Measurements from ENCODE around the gene DOCK11. TPM values are rescaled to one million over a fixed set of nuclear protein-coding genes. Genes with fewer than 3 reads are reported as not detected.
A peak's percentile ranks its signal among the peaks of the same experiment; 100 is the strongest.
"Not testable (repeated sequence)": the region's sequence is repeated elsewhere in the genome, so short reads cannot be mapped to it uniquely, and the experiment has no call there.

DOCK11 gene
- total RNA-seq, 4 donors from 2014 or later: 30.0 to 50.7 (median 35.7) TPM

DNA sequence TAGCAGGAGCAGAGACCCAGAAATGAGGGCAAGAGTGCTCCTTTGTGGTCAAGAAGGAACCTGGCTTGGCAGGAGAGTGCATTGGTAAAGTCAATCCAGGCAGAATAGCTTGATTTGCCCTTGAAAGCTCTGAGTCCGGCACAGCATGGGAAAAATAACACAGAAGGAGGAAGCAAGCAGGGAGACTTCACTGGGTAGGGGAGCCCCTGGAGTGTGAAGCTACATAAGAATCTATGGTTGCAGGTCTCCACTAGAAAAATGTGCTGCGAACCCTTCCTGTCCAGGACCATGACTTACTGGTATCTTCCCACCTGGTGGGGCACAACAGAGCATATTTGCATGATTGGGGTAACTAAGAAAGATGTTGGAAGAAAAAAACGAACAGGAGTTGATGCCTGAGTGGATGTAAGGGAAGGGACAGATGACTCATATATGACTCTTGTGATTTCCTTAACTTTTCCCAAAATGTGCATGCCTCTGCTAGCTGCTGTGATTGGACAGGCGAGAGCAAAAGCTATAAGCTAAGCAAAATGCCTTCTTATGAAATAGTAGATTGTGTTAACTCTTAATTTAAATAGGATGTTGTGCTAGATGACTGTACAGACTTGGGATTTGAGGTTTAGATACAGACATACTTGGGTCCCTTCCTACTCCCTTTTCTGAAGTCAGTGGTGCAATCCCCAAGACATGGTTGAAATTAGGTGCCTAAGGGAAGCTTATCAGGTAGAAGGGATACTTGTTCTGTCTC, 235.1 kb downstream of the DOCK11 start:
- Histone ChIP-seq H3K4me1 (peaks cover 0 to 23% (median 0%) of the 10 kb centered on the region in 4 donors), H3K27ac (peak overlapping the region in 3 of 4 donors; percentile 42 to 65 (median 49)), H3K36me3 (no peaks in the 10 kb centered on the region), H3K27me3 (no peaks in the 10 kb centered on the region), H3K4me3 (peak overlapping the region in 1 of 4 donors; percentile 84), H3K9me3 (no peaks in the 10 kb centered on the region)
- TF ChIP-seq, protein P1, sequence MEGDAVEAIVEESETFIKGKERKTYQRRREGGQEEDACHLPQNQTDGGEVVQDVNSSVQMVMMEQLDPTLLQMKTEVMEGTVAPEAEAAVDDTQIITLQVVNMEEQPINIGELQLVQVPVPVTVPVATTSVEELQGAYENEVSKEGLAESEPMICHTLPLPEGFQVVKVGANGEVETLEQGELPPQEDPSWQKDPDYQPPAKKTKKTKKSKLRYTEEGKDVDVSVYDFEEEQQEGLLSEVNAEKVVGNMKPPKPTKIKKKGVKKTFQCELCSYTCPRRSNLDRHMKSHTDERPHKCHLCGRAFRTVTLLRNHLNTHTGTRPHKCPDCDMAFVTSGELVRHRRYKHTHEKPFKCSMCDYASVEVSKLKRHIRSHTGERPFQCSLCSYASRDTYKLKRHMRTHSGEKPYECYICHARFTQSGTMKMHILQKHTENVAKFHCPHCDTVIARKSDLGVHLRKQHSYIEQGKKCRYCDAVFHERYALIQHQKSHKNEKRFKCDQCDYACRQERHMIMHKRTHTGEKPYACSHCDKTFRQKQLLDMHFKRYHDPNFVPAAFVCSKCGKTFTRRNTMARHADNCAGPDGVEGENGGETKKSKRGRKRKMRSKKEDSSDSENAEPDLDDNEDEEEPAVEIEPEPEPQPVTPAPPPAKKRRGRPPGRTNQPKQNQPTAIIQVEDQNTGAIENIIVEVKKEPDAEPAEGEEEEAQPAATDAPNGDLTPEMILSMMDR (IDR thresholded peaks at IDR 0.05): no peak
- TF ChIP-seq EP300 (IDR thresholded peaks at IDR 0.05): peak in 1 of 2 donors; percentile 38
- 59 to 60% methylated on average over 3 to 4 of the region's 4 CpGs for WGBS, 2 donors
- no peak for DNase-seq (ENCODE audit: low spot score in 2 of 2)

DNA sequence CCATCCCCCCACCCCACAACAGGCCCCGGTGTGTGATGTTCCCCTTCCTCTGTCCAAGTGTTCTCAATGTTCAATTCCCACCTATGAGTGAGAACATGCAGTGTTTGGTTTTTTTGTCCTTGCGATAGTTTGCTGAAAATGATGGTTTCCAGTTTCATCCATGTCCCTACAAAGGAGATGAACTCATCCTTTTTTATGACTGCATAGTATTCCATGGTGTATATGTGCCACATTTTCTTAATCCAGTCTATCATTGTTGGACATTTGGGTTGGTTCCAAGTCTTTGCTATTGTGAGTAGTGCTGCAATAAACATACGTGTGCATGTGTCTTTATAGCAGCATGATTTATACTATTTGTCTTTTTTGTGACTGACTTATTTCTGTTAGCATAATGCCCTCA, 236.9 kb downstream of the DOCK11 start:
- H3K4me3 ChIP-seq; H3K36me3 ChIP-seq; DNase-seq (ENCODE audit: low spot score in 2 of 2); H3K27me3 ChIP-seq; H3K9me3 ChIP-seq; H3K27ac ChIP-seq: not testable (repeated sequence)
- H3K4me1 ChIP-seq: peaks cover 0 to 12% (median 0%) of the 10 kb centered on the region in 4 donors
- WGBS, 2 donors: 91 to 96% methylated on average over 3 of the region's 3 CpGs

DNA sequence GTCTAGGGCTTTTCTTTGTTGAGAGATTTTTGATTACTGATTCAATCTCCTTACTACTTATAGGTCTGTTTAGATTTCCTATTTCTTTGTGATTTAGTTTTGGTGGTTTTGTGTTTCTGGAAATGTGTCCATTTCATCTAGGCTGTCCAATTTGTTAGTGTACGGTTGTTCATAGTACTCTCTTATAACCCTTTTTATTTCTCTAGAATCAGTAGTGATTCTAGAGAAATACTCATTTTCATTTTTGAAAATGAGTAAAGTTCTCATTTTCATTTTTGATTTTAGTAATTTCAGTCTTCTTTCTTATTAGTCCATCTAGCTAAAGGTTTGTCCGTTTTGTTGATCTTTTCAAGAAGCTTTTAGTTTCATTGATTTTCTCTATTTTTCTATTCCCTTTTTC, 239.3 kb downstream of the DOCK11 start:
- WGBS, 2 donors: 82 to 86% methylated on average over 2 of the region's 2 CpGs

More for the DNA sequence above, 239.3 kb downstream of the DOCK11 start:
- Histone ChIP-seq H3K27ac (no peak overlapping the region), H3K4me3 (no peak overlapping the region), H3K9me3 (no peaks in the 10 kb centered on the region), H3K4me1 (peaks cover 0 to 7% (median 0%) of the 10 kb centered on the region in 4 donors), H3K36me3 (no peaks in the 10 kb centered on the region), H3K27me3 (no peaks in the 10 kb centered on the region)
- no peak for DNase-seq (ENCODE audit: low spot score in 2 of 2)
- no peak for TF ChIP-seq POLR2A (IDR thresholded peaks at IDR 0.05)
- no peak for TF ChIP-seq EP300 (IDR thresholded peaks at IDR 0.05)
- TF ChIP-seq, protein P1 (IDR thresholded peaks at IDR 0.05): no peak

Small RNA genes within 50 kb of the gene (small RNA-seq; reads per million reads assigned to genes)
- gene RF00019: not detected

Other genes starting within 250 kb of the DOCK11 start
- gene WDR44, start 149.7 kb upstream of the DOCK11 start, total RNA-seq: 10 to 100 TPM; 16.2 to 24.5 (median 19.2) TPM
- gene IL13RA1, start 231.8 kb downstream of the DOCK11 start, total RNA-seq: 10 to 100 TPM; 34.8 to 61.2 (median 46.9) TPM